Liver (tissue), 3 donors: ENCODE results near the gene RETN.

Experiments
- EGR1 ChIP-seq, 2 donors: IDR thresholded peaks; 2 replicates each; pipeline ENCODE4 v1.6.1; 2016 to 2018; ENCODE audit warnings: antibody characterized with exemption in 2 of 2, low read depth in 2 of 2
- GABPA ChIP-seq, 2 donors: IDR thresholded peaks in 1 of 2; conservative IDR thresholded peaks in 1 of 2; 2 replicates each; pipeline ENCODE4 v1.6.1; 2016; ENCODE audit warnings: antibody characterized with exemption in 2 of 2, mild to moderate bottlenecking in 1 of 2, moderate library complexity in 1 of 2
- HNF4A ChIP-seq, 2 donors: conservative IDR thresholded peaks; 2 replicates each; pipeline ENCODE4 v1.6.1; 2016; ENCODE audit warnings: antibody characterized with exemption in 2 of 2, mild to moderate bottlenecking in 2 of 2
- MAX ChIP-seq: IDR thresholded peaks from 2 replicates; pipeline ENCODE4 v1.6.1; 2016; ENCODE audit warnings: antibody characterized with exemption
- NR2F2 ChIP-seq: IDR thresholded peaks from 2 replicates; pipeline ENCODE4 v1.6.1; 2016; ENCODE audit warnings: antibody characterized with exemption
- RAD21 ChIP-seq, 2 donors: IDR thresholded peaks; 2 replicates each; pipeline ENCODE4 v1.6.1; 2016; ENCODE audit warnings: antibody characterized with exemption in 2 of 2, mild to moderate bottlenecking in 2 of 2
- REST ChIP-seq: IDR thresholded peaks from 2 replicates; pipeline ENCODE4 v1.6.1; 2016; ENCODE audit warnings: antibody characterized with exemption, mild to moderate bottlenecking
- SP1 ChIP-seq: IDR thresholded peaks from 2 replicates; pipeline ENCODE4 v1.6.1; 2018; ENCODE audit warnings: antibody characterized with exemption, mild to moderate bottlenecking
- TAF1 ChIP-seq: conservative IDR thresholded peaks from 2 replicates; pipeline ENCODE4 v1.6.1; 2016; ENCODE audit warnings: antibody characterized with exemption, mild to moderate bottlenecking
- YY1 ChIP-seq: IDR thresholded peaks from 2 replicates; pipeline ENCODE4 v1.6.1; 2016; ENCODE audit warnings: antibody characterized with exemption, mild to moderate bottlenecking
- TF ChIP-seq, protein P1 (sequence below): fragments of 150-350 bp; IDR thresholded peaks from 2 replicates; pipeline ENCODE4 v1.5.1; 2017; ENCODE audit warnings: improper control_type of control experiment, low read depth, low read length; ENCODE audit not compliant: missing input control
- TF ChIP-seq, protein P2 (sequence below): IDR thresholded peaks from 2 replicates; pipeline ENCODE4 v1.6.1; 2016; ENCODE audit warnings: antibody characterized with exemption
- donor health status: healthy.
- donor health status: healthy.

DNA sequence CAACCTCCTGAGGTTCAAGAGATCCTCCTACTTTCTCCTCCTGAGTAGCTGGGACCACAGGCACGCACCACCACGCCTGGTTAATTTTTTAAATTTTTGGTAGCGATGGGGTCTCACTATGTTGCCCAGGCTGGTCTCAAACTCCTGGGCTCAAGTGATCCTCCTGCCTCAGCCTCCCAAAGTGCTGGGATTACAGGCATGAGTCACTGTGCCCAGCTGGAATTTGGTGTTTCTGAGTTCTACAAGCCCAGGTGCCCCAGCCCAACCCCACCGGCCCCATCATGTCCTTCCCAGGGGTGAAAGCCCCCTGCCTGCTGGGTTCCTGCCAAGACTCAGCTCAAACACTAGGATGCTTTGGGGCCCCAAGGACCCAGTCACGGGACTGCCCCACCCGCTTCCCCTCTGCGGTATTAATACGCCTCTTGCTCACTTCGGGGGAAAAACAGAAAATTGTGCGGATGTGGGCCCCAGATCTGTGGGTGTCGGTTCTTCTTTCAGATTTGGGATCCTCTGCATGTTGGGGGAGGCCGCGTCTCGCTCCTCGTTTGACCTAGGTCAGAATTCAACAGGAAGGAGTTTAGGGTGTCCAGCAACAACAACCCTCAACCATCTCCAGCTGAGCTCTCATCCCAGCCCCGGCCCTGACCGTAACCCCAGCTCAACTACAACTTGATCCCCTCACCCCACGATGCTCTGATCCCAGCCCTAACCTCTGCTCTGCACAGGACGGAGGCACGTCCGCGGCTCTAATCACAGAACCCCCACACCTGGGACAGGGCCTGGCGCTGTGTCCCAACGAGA is 36.7 kb downstream of the RETN start:
- TF ChIP-seq, protein P1, sequence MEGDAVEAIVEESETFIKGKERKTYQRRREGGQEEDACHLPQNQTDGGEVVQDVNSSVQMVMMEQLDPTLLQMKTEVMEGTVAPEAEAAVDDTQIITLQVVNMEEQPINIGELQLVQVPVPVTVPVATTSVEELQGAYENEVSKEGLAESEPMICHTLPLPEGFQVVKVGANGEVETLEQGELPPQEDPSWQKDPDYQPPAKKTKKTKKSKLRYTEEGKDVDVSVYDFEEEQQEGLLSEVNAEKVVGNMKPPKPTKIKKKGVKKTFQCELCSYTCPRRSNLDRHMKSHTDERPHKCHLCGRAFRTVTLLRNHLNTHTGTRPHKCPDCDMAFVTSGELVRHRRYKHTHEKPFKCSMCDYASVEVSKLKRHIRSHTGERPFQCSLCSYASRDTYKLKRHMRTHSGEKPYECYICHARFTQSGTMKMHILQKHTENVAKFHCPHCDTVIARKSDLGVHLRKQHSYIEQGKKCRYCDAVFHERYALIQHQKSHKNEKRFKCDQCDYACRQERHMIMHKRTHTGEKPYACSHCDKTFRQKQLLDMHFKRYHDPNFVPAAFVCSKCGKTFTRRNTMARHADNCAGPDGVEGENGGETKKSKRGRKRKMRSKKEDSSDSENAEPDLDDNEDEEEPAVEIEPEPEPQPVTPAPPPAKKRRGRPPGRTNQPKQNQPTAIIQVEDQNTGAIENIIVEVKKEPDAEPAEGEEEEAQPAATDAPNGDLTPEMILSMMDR: no peak
- no peak for TF ChIP-seq SP1
- TF ChIP-seq, protein P2, sequence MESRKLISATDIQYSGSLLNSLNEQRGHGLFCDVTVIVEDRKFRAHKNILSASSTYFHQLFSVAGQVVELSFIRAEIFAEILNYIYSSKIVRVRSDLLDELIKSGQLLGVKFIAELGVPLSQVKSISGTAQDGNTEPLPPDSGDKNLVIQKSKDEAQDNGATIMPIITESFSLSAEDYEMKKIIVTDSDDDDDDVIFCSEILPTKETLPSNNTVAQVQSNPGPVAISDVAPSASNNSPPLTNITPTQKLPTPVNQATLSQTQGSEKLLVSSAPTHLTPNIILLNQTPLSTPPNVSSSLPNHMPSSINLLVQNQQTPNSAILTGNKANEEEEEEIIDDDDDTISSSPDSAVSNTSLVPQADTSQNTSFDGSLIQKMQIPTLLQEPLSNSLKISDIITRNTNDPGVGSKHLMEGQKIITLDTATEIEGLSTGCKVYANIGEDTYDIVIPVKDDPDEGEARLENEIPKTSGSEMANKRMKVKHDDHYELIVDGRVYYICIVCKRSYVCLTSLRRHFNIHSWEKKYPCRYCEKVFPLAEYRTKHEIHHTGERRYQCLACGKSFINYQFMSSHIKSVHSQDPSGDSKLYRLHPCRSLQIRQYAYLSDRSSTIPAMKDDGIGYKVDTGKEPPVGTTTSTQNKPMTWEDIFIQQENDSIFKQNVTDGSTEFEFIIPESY: no peak
- TF ChIP-seq MAX: no peak
- no peak for TF ChIP-seq REST
- no peak for TF ChIP-seq TAF1
- TF ChIP-seq NR2F2: no peak
- no peak for TF ChIP-seq EGR1 (IDR thresholded peaks at IDR 0.05; ENCODE audit: low read depth in 2 of 2)
- no peak for TF ChIP-seq GABPA (IDR thresholded peaks at IDR 0.05 in 1 of 2, conservative IDR thresholded peaks at IDR 0.05 in 1 of 2)
- TF ChIP-seq HNF4A (conservative IDR thresholded peaks at IDR 0.05): no peak
- no peak for TF ChIP-seq RAD21 (IDR thresholded peaks at IDR 0.05)
- TF ChIP-seq YY1: no peak
